Natural killer cell (primary cell): ENCODE results near the gene C1orf35. TPM values are rescaled to one million over a fixed set of nuclear protein-coding genes. Genes with fewer than 3 reads are reported as not detected.

Experiments used
- ATAC-seq, 3 donors: fragments of 150-1000 bp in 2 of 3; fragments of 200-7000 bp in 1 of 3; cut with Tn5 transposase; 1 replicate in 1 of 3; 2 replicates in 2 of 3; pipeline ENCODE4 v1.10.0; 2021; ENCODE audit warnings: mild to moderate bottlenecking in 2 of 3, moderate library complexity in 2 of 3
- DNase-seq, 2 donors: peaks; one replicate each; pipeline versions ENCODE4 v3.0.0 to v3.0.0-alpha.2; 2013 to 2021; ENCODE audit warnings: mixed read lengths in 1 of 2
- H3K27ac ChIP-seq: one replicate; pipeline ENCODE4 v1.5.1; 2013; ENCODE audit warnings: mild to moderate bottlenecking, low read length
- H3K27me3 ChIP-seq: one replicate; pipeline ENCODE4 v1.6.1; 2013; ENCODE audit warnings: low read length; ENCODE audit not compliant: control insufficient read depth, insufficient read depth
- H3K36me3 ChIP-seq: one replicate; pipeline ENCODE4 v1.6.1; 2013; ENCODE audit warnings: low read length; ENCODE audit not compliant: control insufficient read depth, insufficient read depth
- H3K4me1 ChIP-seq: one replicate; pipeline ENCODE4 v1.6.1; 2013; ENCODE audit warnings: low read length; ENCODE audit not compliant: control insufficient read depth, insufficient read depth
- H3K4me3 ChIP-seq: one replicate; pipeline ENCODE4 v1.5.1; 2013; ENCODE audit warnings: low read length
- H3K9me3 ChIP-seq: one replicate; pipeline ENCODE4 v1.6.1; 2013; ENCODE audit warnings: low read length; ENCODE audit not compliant: control insufficient read depth, insufficient read depth
- H3K27ac Mint-ChIP-seq, 2 donors: one replicate each; pipeline ENCODE4 v1.8.0; 2022; ENCODE audit warnings: mild to moderate bottlenecking in 2 of 2, mixed read lengths in 2 of 2, moderate library complexity in 1 of 2
- H3K27me3 Mint-ChIP-seq, 2 donors: one replicate each; pipeline ENCODE4 v1.8.0; 2022; ENCODE audit warnings: low read depth in 2 of 2, mixed read lengths in 2 of 2
- H3K36me3 Mint-ChIP-seq: one replicate; pipeline ENCODE4 v1.8.0; 2022; ENCODE audit warnings: mixed read lengths
- H3K4me1 Mint-ChIP-seq, 2 donors: one replicate each; pipeline ENCODE4 v1.8.0; 2022; ENCODE audit warnings: mixed read lengths in 2 of 2
- H3K4me3 Mint-ChIP-seq: one replicate; pipeline ENCODE4 v1.8.0; 2022; ENCODE audit warnings: mild to moderate bottlenecking, moderate library complexity, mixed read lengths
- H3K9me3 Mint-ChIP-seq, 2 donors: one replicate each; pipeline ENCODE4 v1.8.0; 2022; ENCODE audit warnings: mixed read lengths in 2 of 2
- CTCF ChIP-seq: fragments of 200-600 bp; IDR thresholded peaks from one replicate; pipeline ENCODE4 v1.8.0; 2022; ENCODE audit warnings: antibody characterized with exemption
- WGBS: methylation state at CpG from one replicate; pipeline ENCODE4 v1.1.7; 2013; ENCODE audit warnings: missing lambda C conversion rate; ENCODE audit not compliant: insufficient coverage; 5-methylcytosine and 5-hydroxymethylcytosine counted together
- intact Hi-C: fragments of 100-400 bp; cut with micrococcal nuclease; formaldehyde crosslinking; loops from one replicate; pipeline ENCODE4 v1.14.2; 2022
- total RNA-seq, 4 donors: library from RNA; stranded (reverse); fragments of 120-200 nt in 1 of 4; gene quantifications; one replicate each; pipeline versions ENCODE4 v1.2.3 to v1.2.4, GENCODE V29; 2013 to 2022

The C1orf35 gene
- total RNA-seq, 3 donors from 2014 or later (not counting 1 experiment from before 2014, with no cell fraction given): 18.9 to 21.6 (median 19.6) TPM

- intact Hi-C loops: no loop called here
- Mint-ChIP-seq H3K27me3 (peaks cover 16 to 20% of the 10 kb centered on the region in 2 donors), H3K36me3 (no peaks in the 10 kb centered on the region), H3K4me1 (peaks cover 0 to 6% of the 10 kb centered on the region in 2 donors), H3K4me3 (no peak overlapping the region), H3K9me3 (no peaks in the 10 kb centered on the region), H3K27ac (no peak overlapping the region)
- 79% methylated on average over 15 of the region's 15 CpGs for WGBS
- Histone ChIP-seq H3K4me1 (peaks cover 2% of the 10 kb centered on the region), H3K27me3 (peaks cover 35% of the 10 kb centered on the region), H3K36me3 (no peaks in the 10 kb centered on the region), H3K9me3 (no peaks in the 10 kb centered on the region), H3K4me3 (no peak overlapping the region), H3K27ac (no peak overlapping the region)
- ATAC-seq: no peak
- no peak for TF ChIP-seq CTCF
- DNase-seq: no peak
Observed at GRCh38 chr1:228065543-228066347, 37.4 kb downstream of the C1orf35 start.

DNA sequence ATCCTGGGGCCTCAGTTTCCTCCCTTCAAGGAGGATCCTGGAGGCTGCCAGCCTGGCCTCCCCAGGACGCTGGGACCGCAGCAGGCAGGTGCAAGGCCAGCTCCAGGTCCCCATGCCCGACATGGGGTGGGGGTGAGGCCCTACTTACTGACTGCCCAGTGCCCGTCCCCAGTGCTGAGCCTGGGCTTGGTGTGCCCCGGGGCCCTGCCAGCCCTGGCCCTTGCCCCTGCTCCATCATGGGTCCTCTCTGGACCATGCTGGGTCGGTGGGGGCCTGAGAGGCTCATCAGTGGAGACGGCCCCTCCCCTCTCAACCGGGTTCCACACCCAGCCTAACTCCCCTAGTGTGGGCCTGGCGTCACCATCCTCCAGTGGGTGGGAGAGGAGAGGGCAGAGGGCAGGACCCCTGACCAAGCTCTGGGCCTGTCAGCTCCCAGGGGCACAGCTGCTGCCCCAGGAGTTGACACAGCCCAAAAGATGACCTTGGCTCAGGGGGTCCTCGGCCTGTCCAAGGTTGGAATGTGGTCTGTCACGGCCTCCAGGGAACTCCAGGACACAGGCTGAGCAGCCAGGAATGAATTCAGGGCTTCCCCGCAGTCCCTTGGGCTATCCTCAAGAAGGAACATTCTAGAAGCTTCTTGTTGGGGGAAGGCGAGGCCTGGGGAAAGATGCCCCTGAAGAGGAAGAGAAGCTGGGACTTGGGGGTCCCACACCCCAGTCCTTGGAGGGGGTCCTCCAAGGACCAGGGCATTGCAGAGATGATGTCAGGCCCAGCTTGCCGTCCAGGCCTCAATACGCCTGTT, 38.2 kb downstream of the C1orf35 start:
- DNase-seq: no peak
- intact Hi-C loops: no loop called here
- no peak overlapping the region for H3K27ac Mint-ChIP-seq

DNA sequence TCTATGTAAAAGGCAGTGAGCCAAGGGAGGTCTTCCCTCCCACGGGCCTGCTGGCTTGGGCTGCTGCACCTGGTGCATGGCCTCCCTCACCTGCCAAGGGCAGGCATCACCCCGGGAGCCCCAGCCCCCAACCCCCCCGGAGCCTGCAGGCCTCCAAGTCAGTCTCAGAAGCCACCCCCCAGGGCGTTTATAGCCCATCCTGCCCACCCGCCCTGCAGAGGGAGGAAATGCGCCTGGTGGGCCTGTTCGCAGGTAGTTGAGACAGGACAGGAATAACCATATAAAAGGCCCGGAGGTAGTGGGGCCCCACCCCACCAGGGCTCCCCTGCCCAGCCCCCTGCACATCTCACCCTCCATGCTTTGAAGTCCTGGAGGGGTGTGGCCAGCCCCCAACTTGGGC, 38.8 kb downstream of the C1orf35 start:
- no peak for DNase-seq
- 65% methylated on average over 5 of the region's 8 CpGs for WGBS
- intact Hi-C loops: no loop called here

More for the DNA sequence above, 38.2 kb downstream of the C1orf35 start:
- Histone ChIP-seq H3K4me1 (peaks cover 10% of the 10 kb centered on the region), H3K27ac (no peak overlapping the region), H3K9me3 (peaks cover 3% of the 10 kb centered on the region), H3K27me3 (peaks cover 43% of the 10 kb centered on the region), H3K36me3 (no peaks in the 10 kb centered on the region), H3K4me3 (no peak overlapping the region)
- Mint-ChIP-seq H3K27me3 (peaks cover 17 to 24% of the 10 kb centered on the region in 2 donors), H3K4me3 (no peak overlapping the region), H3K4me1 (peaks cover 0 to 11% of the 10 kb centered on the region in 2 donors), H3K36me3 (no peaks in the 10 kb centered on the region), H3K9me3 (no peaks in the 10 kb centered on the region)
- WGBS: 79% methylated on average over 13 of the region's 15 CpGs
- TF ChIP-seq CTCF: no peak
- ATAC-seq: no peak

More for the DNA sequence above, 38.8 kb downstream of the C1orf35 start:
- no peak for ATAC-seq
- Mint-ChIP-seq H3K27me3 (peaks cover 17 to 24% of the 10 kb centered on the region in 2 donors), H3K4me3 (no peak overlapping the region), H3K4me1 (peaks cover 0 to 11% of the 10 kb centered on the region in 2 donors), H3K9me3 (no peaks in the 10 kb centered on the region), H3K36me3 (no peaks in the 10 kb centered on the region), H3K27ac (no peak overlapping the region)
- Histone ChIP-seq H3K4me1 (peaks cover 16% of the 10 kb centered on the region), H3K27me3 (peaks cover 49% of the 10 kb centered on the region), H3K27ac (no peak overlapping the region), H3K9me3 (peaks cover 4% of the 10 kb centered on the region), H3K36me3 (no peaks in the 10 kb centered on the region), H3K4me3 (no peak overlapping the region)
- no peak for TF ChIP-seq CTCF
